ENCODE data around the gene SLC25A28. TPM values are rescaled to one million over a fixed set of nuclear protein-coding genes. Genes with fewer than 3 reads are reported as not detected.

The SLC25A28 gene
- total RNA-seq, 2 donors from 2014 or later = 86.2 to 98.9 TPM

GRCh38 chr10:99562631-99563030, 57.6 kb downstream of the SLC25A28 start:
- H3K9me3 Mint-ChIP-seq = no peaks in the 10 kb centered on the region
- H3K4me1 Mint-ChIP-seq (ENCODE audit: low read depth) = no peaks in the 10 kb centered on the region
- DNase-seq (no peak), ATAC-seq (replicated peaks in 1 of 2) (no peak)
- H3K27me3 Mint-ChIP-seq (ENCODE audit: low read depth) = peaks cover 28% of the 10 kb centered on the region
- H3K36me3 Mint-ChIP-seq (ENCODE audit: insufficient read depth in 2 of 2) = no peaks in the 10 kb centered on the region
- H3K27ac Mint-ChIP-seq = no peak overlapping the region
- H3K4me3 Mint-ChIP-seq = no peak overlapping the region

Other genes with a start within 250 kb of the SLC25A28 start
- 100 to 1,000 TPM; 101 to 103 TPM for gene GOT1, start 189.8 kb downstream of the SLC25A28 start, total RNA-seq
- not detected for gene NKX2-3, start 87.5 kb downstream of the SLC25A28 start, total RNA-seq
- 1 to 10 TPM; 3.9 to 4.1 TPM for gene ENTPD7, start 39.1 kb upstream of the SLC25A28 start, total RNA-seq
- gene COX15, start 111.7 kb upstream of the SLC25A28 start, total RNA-seq = 10 to 100 TPM; 33.4 to 38.2 TPM
- gene CUTC, start 111.8 kb upstream of the SLC25A28 start, total RNA-seq = 10 to 100 TPM; 23.8 to 29.4 TPM
- 1 to 10 TPM; 1.3 to 1.5 TPM for gene ABCC2, start 162.2 kb upstream of the SLC25A28 start, total RNA-seq